Epithelial cell of proximal tubule (primary cell): Measurements from ENCODE around the gene SH3PXD2A. TPM values are rescaled to one million over a fixed set of nuclear protein-coding genes. Genes with fewer than 3 reads are reported as not detected.

Source experiments
- DNase-seq: peaks from one replicate; pipeline ENCODE4 v3.0.0-alpha.2; 2011; ENCODE audit warnings: low read depth
- H3K4me3 ChIP-seq: 2 replicates; pipeline ENCODE4 v1.5.1; 2011; ENCODE audit warnings: low read depth, mild to moderate bottlenecking, low read length
- total RNA-seq: library from RNA; depleted of rRNA; stranded (reverse); fragments of >200 nt; gene quantifications from 2 replicates; pipeline ENCODE4 v1.2.3, GENCODE V29; 2015
- TF ChIP-seq, protein P1 (sequence below): conservative IDR thresholded peaks from 2 replicates; pipeline ENCODE4 v1.5.1; 2012; ENCODE audit warnings: low read depth, mild to moderate bottlenecking, low read length

The SH3PXD2A gene
- total RNA-seq, 1 donor from 2014 or later = 5.8 TPM

DNA sequence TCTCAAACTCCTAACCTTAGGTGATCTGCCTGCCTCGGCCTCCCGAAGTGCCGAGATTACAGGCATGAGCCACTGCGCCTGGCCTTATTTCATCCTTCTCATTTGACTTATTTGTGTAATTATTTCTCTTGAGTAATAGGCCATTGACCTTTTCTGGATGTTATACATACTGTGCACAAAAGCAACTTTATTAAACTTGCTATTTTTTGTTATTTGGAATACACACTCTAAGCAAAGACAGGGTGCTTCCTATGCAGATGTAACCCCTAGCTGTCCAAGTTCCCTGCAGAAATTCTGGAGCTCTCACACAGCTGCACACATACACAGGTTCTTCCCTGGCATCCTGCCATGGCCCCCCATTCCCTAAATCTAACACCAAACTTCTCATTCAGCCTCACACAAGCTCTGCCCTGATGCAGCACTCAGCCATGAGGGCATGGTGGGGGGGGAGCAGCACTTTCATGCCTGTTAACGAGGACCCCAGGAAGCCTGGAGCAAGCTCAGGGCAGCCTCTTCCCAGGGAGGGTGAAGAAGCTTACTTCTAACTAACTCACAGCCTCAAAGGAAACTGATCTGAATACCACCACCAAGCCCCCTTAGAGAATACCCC is 33.2 kb downstream of the SH3PXD2A start:
- TF ChIP-seq, protein P1, sequence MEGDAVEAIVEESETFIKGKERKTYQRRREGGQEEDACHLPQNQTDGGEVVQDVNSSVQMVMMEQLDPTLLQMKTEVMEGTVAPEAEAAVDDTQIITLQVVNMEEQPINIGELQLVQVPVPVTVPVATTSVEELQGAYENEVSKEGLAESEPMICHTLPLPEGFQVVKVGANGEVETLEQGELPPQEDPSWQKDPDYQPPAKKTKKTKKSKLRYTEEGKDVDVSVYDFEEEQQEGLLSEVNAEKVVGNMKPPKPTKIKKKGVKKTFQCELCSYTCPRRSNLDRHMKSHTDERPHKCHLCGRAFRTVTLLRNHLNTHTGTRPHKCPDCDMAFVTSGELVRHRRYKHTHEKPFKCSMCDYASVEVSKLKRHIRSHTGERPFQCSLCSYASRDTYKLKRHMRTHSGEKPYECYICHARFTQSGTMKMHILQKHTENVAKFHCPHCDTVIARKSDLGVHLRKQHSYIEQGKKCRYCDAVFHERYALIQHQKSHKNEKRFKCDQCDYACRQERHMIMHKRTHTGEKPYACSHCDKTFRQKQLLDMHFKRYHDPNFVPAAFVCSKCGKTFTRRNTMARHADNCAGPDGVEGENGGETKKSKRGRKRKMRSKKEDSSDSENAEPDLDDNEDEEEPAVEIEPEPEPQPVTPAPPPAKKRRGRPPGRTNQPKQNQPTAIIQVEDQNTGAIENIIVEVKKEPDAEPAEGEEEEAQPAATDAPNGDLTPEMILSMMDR = no peak
- DNase-seq = no peak
- no peak overlapping the region for H3K4me3 ChIP-seq

GRCh38 chr10:103820101-103821062 is 35.0 kb downstream of the SH3PXD2A start:
- no peak overlapping the region for H3K4me3 ChIP-seq
- no peak for DNase-seq
- TF ChIP-seq, protein P1 = no peak

- TF ChIP-seq, protein P1 = no peak
- DNase-seq = no peak
- H3K4me3 ChIP-seq = no peak overlapping the region
Observed at GRCh38 chr10:103819493-103819892, 35.9 kb downstream of the SH3PXD2A start.

DNA sequence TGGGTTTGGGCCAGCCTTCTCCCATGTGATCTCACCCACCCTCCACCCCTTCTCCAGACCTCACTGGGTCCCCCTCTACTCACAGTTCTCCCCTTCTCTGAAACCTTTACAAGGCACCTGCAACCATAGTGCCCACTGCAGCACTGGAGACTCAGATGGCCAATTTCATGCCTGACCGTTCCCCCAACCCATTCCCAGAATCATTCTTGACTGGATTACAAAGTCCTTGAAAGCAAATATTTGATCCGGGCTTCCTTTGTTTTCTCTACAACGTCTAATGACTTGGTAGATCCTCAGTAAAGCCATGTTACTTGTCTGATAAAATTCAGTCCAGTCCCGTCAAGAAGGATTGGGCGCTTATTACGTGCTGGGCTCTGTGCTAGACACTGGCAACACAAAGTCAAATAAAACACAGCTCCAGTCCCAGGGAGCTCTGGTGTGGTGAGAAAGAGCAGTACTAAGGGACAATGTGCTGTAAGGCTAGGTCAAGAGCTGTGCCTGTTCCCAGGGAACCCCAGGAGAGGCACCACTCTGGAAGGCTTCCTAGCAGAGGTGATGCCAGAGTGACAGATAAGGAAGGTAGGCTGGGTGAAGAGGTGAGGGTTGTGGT is 36.5 kb downstream of the SH3PXD2A start:
- DNase-seq = no peak
- TF ChIP-seq, protein P1 = no peak
- H3K4me3 ChIP-seq = no peak overlapping the region

DNA sequence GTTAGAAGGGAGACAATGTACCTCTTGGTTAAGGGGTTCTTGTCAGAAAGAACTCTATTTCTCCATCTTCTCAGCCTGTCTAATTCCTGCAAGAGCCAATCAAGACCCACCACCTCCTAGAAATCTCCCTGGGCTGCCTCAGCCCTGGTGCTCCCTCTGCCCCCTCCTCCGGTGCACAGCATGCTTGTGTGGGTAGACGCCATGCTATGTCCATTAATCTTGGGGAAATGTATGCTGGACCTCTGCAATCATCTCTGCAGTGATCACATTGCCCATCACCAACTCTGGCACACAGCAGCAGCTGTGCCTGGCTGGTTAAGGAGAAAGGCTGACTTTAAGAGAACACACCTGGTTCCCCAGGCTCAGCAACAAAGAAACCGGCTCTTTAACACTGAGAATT is 37.3 kb downstream of the SH3PXD2A start:
- DNase-seq = no peak
- TF ChIP-seq, protein P1 = no peak

GRCh38 chr10:103816431-103816830 is 38.9 kb downstream of the SH3PXD2A start:
- TF ChIP-seq, protein P1 = no peak
- no peak for DNase-seq
- H3K4me3 ChIP-seq = no peak overlapping the region

More for the DNA sequence above, 37.3 kb downstream of the SH3PXD2A start:
- no peak overlapping the region for H3K4me3 ChIP-seq
